NCI-H1417 treated with DMSO at 0.1 percent for 48 hours (cell line): ENCODE data around the gene FAM236B.
"Not testable (repeated sequence)": the region's sequence is repeated elsewhere in the genome, so short reads cannot be mapped to it uniquely, and the experiment has no call there.

Source experiments
- DNase-seq: peaks from one replicate; lab custom pipeline; 2025; lab: John Stamatoyannopoulos, UW

Gene FAM236B

GRCh38 chrX:72782560-72782959, at the start of gene FAM236B:
TSS of gene FAM236B (minus strand) at chrX:72782660. CDS start at chrX:72782560, 100 bp downstream.
- DNase-seq = not testable (repeated sequence)

DNA sequence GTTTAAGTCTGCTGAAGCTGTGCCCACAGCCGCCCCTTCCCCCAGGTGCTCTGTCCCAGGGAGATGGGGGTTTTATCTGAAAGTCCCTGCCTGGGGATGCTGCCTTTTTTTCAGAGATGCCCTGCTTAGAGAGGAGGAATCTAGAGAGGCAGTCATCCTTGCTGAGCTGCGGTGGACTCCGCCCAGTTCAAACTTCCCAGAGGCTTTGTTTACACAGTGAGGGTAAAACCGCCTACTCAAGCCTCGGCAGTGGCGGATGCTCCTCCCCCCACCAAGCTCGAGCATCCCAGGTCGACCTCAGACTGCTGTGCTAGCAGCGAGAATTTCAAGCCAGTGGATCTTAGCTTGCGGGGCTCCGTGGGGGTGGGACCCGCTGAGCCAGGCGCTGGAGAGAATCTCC, 48.2 kb upstream of the FAM236B start:
- not testable (repeated sequence) for DNase-seq

DNA sequence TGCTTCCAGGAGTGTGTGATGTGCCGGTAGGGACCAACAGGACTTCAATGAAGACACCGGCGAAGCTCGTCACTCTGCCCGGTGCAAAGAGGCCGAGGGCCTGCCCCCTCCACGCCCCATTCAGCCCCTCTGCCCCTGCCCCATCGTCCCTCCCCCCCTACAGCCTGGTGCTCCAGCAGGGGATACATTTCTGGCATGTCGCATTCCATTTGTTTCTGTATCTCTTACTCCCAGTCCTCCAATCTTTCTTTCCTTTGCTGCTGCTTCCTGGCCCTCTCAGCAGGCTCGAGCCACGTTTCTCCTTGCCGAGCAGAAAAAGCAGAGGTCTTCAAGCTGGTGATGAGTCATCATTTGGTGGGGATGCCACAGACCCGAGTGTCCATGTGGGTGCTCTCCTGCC, 25.6 kb upstream of the FAM236B start, which contains the start of gene FAM236D:
Gene FAM236D, minus strand, starts transcription at position 101 of the 400 bp plus-strand sequence. Its CDS starts 100 bp downstream, at position 1.
- DNase-seq = not testable (repeated sequence)

DNA sequence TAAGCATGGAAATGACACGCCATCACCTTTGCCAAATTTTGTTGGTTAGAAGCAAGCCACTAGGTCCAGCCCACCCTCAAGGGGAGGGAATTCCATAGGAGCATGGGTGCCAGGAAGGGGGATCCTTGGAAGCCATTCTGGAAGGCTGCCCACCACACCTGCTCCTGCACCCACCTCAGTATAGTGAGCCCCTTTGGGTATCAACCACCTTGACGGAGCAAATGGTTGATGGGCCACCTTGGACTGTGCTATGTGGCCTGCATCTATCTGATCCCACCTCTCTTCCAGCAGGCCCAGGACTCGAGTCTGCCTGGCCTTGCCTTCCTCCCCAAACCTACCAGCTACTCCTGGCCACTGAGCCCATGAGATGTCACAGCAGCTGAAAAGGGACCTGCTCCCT, 7.9 kb upstream of the FAM236B start:
- not testable (repeated sequence) for DNase-seq

DNA sequence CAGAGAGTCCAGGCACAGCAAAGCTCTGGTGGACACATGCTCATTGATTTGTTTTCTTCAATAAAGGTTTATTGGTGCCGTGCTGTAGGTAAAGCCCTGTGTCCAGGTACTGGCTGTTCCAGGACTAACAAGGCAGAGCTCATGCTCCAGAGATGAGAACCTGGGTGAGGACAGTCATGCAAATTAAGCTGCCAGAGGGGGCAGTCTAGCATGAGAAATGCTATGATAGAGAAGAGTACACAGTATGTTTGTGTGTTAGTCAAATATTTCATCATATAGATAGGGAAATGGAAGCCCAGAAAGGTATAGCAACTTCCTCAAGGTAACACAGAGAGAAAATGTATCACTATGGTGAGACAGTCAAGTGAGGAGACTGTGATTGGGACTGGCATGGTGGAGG, 5.7 kb upstream of the FAM236B start:
- DNase-seq = not testable (repeated sequence)

DNA sequence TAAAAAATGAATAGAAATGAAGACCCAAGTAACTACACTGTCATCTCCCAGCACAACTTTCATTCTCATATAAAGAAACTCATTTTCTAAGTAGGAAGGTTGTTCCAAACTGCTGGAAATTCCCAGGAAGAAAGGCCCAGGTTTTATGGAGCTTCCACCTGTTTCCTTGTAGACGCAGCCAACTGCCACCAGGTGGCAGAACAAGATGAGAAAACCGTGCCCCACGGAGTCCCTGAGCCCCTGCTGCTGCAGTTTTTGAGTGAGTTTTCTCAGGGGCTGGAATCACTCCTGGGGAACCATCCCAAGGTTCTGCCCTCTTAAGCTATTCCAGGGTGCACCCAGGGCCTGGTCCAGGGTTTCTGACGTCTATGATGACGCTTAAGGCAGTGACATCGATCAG, 1.5 kb upstream of the FAM236B start:
- not testable (repeated sequence) for DNase-seq

DNA sequence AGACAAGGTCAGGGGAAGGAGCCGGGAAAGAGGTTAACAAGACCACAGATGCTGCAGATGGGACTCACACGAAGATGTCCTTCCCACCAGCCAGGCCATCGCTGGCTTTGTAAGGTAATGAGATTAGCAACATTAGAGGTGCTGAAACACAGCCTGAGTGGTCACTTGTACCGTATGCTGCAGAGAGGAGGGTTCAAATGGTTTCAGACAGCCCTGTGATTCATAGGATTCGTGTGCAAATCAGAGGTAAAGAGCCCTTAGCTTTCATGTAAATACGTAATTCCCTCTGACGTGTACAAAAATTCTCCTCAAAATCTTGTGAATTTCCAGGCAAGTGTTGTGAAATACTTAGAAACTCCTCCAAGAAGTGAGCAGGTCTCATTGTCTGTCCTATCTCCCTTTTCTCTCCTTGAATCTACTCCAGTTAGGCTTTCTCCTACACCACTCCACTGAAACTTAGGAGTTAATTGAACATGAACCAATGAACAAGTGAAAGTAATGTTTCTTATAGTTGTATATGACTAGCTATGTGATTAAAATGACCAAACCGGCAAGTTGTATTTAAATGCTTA, 991 bp upstream of the FAM236B start:
- DNase-seq = not testable (repeated sequence)

DNA sequence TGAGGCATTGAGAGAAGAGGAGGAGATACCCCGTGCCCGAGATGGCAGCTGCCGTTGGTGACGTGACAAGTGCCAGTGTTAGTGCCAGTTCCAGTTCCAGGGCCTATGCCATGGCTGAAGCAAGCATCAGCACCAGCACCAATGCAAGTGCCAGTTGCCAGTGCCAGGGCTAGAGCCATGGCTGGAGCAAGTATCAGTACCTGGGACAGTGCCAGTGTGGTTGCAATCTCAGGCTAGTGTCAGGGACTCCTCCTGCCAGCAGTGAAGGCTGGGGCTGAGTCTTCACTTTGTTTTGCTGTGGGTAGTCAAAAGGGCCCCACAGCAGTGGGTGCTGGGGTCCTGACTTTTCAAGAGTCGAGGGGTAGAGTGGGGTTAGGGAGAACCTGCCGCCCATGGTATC, 4.3 kb downstream of the FAM236B start:
- not testable (repeated sequence) for DNase-seq

DNA sequence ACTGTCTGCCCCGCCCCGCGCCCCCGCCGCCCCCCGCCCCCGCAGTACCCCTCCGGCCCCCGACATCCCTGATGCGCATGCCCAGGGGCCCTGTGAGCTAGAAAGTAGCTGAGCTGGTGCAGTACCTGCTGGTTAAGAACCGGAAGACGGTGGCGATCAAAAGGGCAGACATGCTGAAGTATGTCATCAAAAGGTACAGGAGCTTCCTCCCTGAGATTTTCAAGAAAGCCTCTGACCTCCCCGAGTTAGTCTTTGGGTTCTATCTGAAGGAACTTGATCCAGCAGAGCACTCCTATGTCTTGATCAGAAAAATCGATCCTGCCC, 5.0 kb downstream of the FAM236B start:
- DNase-seq = not testable (repeated sequence)

DNA sequence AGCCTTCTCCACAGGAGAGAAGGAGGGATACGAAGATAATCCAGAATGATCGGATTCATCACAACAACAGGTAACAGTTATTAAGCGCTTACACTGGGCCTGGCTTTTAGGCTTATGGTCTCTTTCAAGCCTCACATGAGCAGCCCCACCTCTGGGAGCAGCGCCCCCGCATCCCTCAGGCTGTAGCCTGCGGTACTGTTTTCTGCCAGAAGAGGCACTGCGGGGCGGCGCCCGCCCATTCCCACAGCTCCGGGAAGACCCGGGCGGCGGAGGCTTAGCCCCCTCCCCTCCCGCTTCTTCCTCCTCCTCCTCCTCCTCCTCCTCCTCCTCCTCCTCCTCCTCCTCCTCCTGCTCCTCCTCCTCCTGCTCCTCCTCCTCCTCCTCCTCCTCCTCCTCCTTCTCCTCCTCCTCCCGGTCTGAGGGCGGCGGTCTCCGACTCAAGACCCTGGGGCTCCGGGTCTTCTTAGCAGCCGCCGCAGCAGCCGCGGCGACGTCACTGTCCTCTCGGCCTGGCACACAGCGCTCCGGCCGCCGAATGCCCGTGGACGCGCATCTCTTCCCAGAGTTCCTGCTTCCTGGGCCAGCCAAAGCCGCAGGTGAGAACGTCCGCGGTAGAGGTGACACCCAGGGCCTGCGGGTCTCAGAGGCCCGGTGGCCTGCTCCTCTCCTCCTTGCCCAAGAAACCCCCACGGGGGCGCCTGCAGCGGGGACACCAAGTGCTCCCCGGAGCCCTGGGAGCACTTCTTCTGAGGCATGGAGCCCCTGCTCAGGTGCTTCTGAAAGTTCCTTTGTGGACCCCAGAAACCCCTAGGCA, 5.6 kb downstream of the FAM236B start, which contains the start of gene DMRTC1B:
Gene DMRTC1B, plus strand, starts transcription at position 238 of the 814 bp plus-strand sequence. CDS start 68,246 bp downstream, outside the sequence.
- not testable (repeated sequence) for DNase-seq

GRCh38 chrX:72760454-72760853, 22.0 kb downstream of the FAM236B start:
- DNase-seq = not testable (repeated sequence)

DNA sequence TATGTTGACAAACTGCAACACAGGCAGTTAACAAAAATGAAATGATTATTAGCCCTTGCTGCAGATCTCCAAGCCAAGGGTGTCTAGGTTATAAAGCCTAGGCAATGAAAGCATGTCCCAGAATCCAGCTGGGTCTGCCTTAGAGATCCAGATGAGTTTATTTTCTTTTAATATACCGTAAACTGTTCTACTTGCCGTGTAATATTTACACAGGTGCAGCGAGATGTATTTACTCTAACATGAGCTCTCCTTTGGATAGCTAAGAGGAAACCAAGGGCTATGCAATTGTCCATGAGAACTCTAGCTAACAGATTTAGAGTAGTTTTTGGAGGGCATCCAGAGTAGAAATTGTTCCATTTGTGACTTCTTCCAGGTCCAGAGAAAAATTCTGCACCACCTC, 33.9 kb downstream of the FAM236B start:
- not testable (repeated sequence) for DNase-seq

DNA sequence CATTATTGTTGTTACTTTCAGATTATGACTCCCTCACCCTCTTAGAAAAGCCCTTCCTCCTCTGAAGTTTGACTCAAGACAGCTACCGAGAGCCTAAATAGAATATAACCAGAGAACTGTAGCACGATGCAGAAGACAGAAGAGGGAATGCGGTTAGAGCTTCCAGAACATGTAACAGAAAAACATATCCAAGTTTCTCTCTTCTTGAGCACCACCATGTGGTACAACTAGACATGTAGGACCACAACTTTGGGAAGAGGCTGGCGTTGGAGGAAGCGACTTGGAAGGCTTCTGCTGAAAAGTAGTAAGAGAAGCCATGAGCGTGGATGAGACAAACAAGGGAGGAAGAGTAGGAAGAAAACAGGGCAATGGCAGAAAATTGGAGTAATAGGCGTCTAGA, 36.9 kb downstream of the FAM236B start:
- DNase-seq = not testable (repeated sequence)

GRCh38 chrX:72735561-72735960, 46.9 kb downstream of the FAM236B start:
- no peak for DNase-seq

GRCh38 chrX:72733636-72734035, 48.8 kb downstream of the FAM236B start:
- DNase-seq = not testable (repeated sequence)
